H9 (cell line): ENCODE results near the gene SHISA9. TPM values are rescaled to one million over a fixed set of nuclear protein-coding genes. Genes with fewer than 3 reads are reported as not detected.
A peak's percentile ranks its signal among the peaks of the same experiment; 100 is the strongest.

Experiments used
- DNase-seq: peaks from one replicate; pipeline ENCODE4 v3.0.0-alpha.2; 2017
- H2AFZ ChIP-seq: one replicate; pipeline ENCODE4 v1.6.1; 2013; ENCODE audit warnings: mild to moderate bottlenecking, low read length, control low read depth, moderate library complexity
- H2AK5ac ChIP-seq: 2 replicates; pipeline ENCODE4 v1.6.1; 2013; ENCODE audit warnings: low read length, control low read depth, mixed read lengths; ENCODE audit not compliant: insufficient read length
- H2BK120ac ChIP-seq: one replicate; pipeline ENCODE4 v1.6.1; 2013; ENCODE audit warnings: low read depth, mild to moderate bottlenecking, low read length, control low read depth, inconsistent platforms; ENCODE audit not compliant: poor library complexity, severe bottlenecking
- H2BK12ac ChIP-seq: 2 replicates; pipeline ENCODE4 v1.6.1; 2013; ENCODE audit warnings: low read length, control low read depth, mixed read lengths, low read depth; ENCODE audit not compliant: insufficient read length
- H2BK15ac ChIP-seq: 2 replicates; pipeline ENCODE4 v1.6.1; 2013; ENCODE audit warnings: low read depth, low read length, control low read depth
- H2BK20ac ChIP-seq: one replicate; pipeline ENCODE4 v1.6.1; 2013; ENCODE audit warnings: low read depth, mild to moderate bottlenecking, low read length, control low read depth, inconsistent platforms; ENCODE audit not compliant: poor library complexity, severe bottlenecking
- H2BK5ac ChIP-seq: 2 replicates; pipeline ENCODE4 v1.6.1; 2013; ENCODE audit warnings: low read length, control low read depth, mixed read lengths; ENCODE audit not compliant: insufficient read length
- H3K14ac ChIP-seq: 2 replicates; pipeline ENCODE4 v1.6.1; 2013; ENCODE audit warnings: low read length, control low read depth; ENCODE audit not compliant: insufficient read depth
- H3K18ac ChIP-seq: 2 replicates; pipeline ENCODE4 v1.6.1; 2013; ENCODE audit warnings: low read depth, mild to moderate bottlenecking, mixed read lengths, low read length, control low read depth; ENCODE audit not compliant: insufficient read length
- H3K23ac ChIP-seq: 2 replicates; pipeline ENCODE4 v1.6.1; 2013; ENCODE audit warnings: low read length, control low read depth, mixed read lengths, low read depth; ENCODE audit not compliant: insufficient read length
- H3K23me2 ChIP-seq: 2 replicates; pipeline ENCODE4 v1.6.1; 2013; ENCODE audit warnings: low read depth, mild to moderate bottlenecking, mixed read lengths, low read length, control low read depth; ENCODE audit not compliant: insufficient read length, poor library complexity, severe bottlenecking
- H3K27ac ChIP-seq: 2 replicates; pipeline ENCODE4 v1.5.1; 2013; ENCODE audit warnings: low read length, control low read depth, mixed read lengths, low read depth; ENCODE audit not compliant: insufficient read length
- H3K27me3 ChIP-seq: 2 replicates; pipeline ENCODE4 v1.6.1; 2013; ENCODE audit warnings: low read length, control low read depth, inconsistent platforms; ENCODE audit not compliant: insufficient read depth
- H3K4ac ChIP-seq: 2 replicates; pipeline ENCODE4 v1.6.1; 2013; ENCODE audit warnings: low read depth, mild to moderate bottlenecking, control low read depth, inconsistent platforms, low read length, moderate library complexity
- H3K4me1 ChIP-seq: 2 replicates; pipeline ENCODE4 v1.6.1; 2013; ENCODE audit warnings: low read length, control low read depth, inconsistent platforms; ENCODE audit not compliant: insufficient read depth
- H3K4me2 ChIP-seq: 2 replicates; pipeline ENCODE4 v1.6.1; 2013; ENCODE audit warnings: low read length, control low read depth, mixed read lengths; ENCODE audit not compliant: insufficient read length, insufficient read depth
- H3K56ac ChIP-seq: 2 replicates; pipeline ENCODE4 v1.6.1; 2013; ENCODE audit warnings: low read depth, mild to moderate bottlenecking, mixed read lengths, low read length, control low read depth; ENCODE audit not compliant: insufficient read length
- H3K79me1 ChIP-seq: 2 replicates; pipeline ENCODE4 v1.6.1; 2013; ENCODE audit warnings: low read depth, mild to moderate bottlenecking, moderate library complexity, low read length, control low read depth, inconsistent platforms; ENCODE audit not compliant: insufficient read depth, poor library complexity, severe bottlenecking
- H3K79me2 ChIP-seq: 2 replicates; pipeline ENCODE4 v1.6.1; 2013; ENCODE audit warnings: low read length, control low read depth, inconsistent platforms; ENCODE audit not compliant: insufficient read depth
- H3K9ac ChIP-seq: 2 replicates; pipeline ENCODE4 v1.6.1; 2013; ENCODE audit warnings: low read length, control low read depth, mixed read lengths; ENCODE audit not compliant: insufficient read length; ENCODE audit errors: extremely low read depth
- H3K9me3 ChIP-seq: one replicate; pipeline ENCODE4 v1.6.1; 2013; ENCODE audit warnings: low read depth, low read length, inconsistent platforms; ENCODE audit not compliant: control insufficient read depth
- H3T11ph ChIP-seq: one replicate; pipeline ENCODE4 v1.6.1; 2013; ENCODE audit warnings: mild to moderate bottlenecking, low read length, control low read depth, inconsistent platforms
- H4K20me1 ChIP-seq: one replicate; pipeline ENCODE4 v1.6.1; 2013; ENCODE audit not compliant: control insufficient read depth, insufficient read length, insufficient read depth
- H4K5ac ChIP-seq: 2 replicates; pipeline ENCODE4 v1.6.1; 2013; ENCODE audit warnings: low read depth, mild to moderate bottlenecking, mixed read lengths, low read length, control low read depth; ENCODE audit not compliant: insufficient read length
- H4K8ac ChIP-seq: replicated peaks from 2 replicates; pipeline ENCODE4 v1.6.1; 2013; ENCODE audit warnings: low read length, control low read depth, mixed read lengths, low read depth; ENCODE audit not compliant: insufficient read length
- H4K91ac ChIP-seq: 2 replicates; pipeline ENCODE4 v1.6.1; 2013; ENCODE audit warnings: low read depth, mild to moderate bottlenecking, moderate library complexity, mixed read lengths, low read length, control low read depth; ENCODE audit not compliant: insufficient read length
- H3K27ac Mint-ChIP-seq, 3 experiments: 2 replicates in 2 of 3; 3 replicates in 1 of 3; pipeline ENCODE4 v1.8.0; 2020 to 2021; ENCODE audit warnings: mixed read lengths in 3 of 3, mild to moderate bottlenecking in 1 of 3, moderate library complexity in 1 of 3
- H3K27me3 Mint-ChIP-seq: 2 replicates; pipeline ENCODE4 v1.8.0; 2021; ENCODE audit warnings: low read depth, mild to moderate bottlenecking, moderate library complexity, mixed read lengths
- H3K36me3 Mint-ChIP-seq, 3 experiments: 2 replicates in 2 of 3; 3 replicates in 1 of 3; pipeline ENCODE4 v1.8.0; 2020 to 2021; ENCODE audit warnings: low read depth in 3 of 3, mixed read lengths in 3 of 3; ENCODE audit not compliant: insufficient read depth in 1 of 3
- H3K4me1 Mint-ChIP-seq, 2 experiments: 2 replicates each; pipeline ENCODE4 v1.8.0; 2020; ENCODE audit warnings: mixed read lengths in 2 of 2
- H3K4me3 Mint-ChIP-seq, 2 experiments: 2 replicates in 1 of 2; 3 replicates in 1 of 2; pipeline ENCODE4 v1.8.0; 2020 to 2021; ENCODE audit warnings: mild to moderate bottlenecking in 2 of 2, mixed read lengths in 2 of 2, moderate library complexity in 1 of 2
- H3K9me3 Mint-ChIP-seq, 2 experiments: 2 replicates in 1 of 2; 3 replicates in 1 of 2; pipeline ENCODE4 v1.8.0; 2020; ENCODE audit warnings: mild to moderate bottlenecking in 2 of 2, mixed read lengths in 2 of 2, moderate library complexity in 1 of 2
- CTCF ChIP-seq: fragments of 200-600 bp; sonication (generic); conservative IDR thresholded peaks from 3 replicates; pipeline ENCODE4 v1.8.0; 2021; ENCODE audit warnings: antibody characterized with exemption, mild to moderate bottlenecking
- WGBS: extraction: QIAGEN DNeasy Blood & Tissue Kit; methylation state at CpG from one replicate; pipeline ENCODE4 v1.1.7; 2013; ENCODE audit warnings: missing lambda C conversion rate, low lambda C conversion rate, mixed read lengths; ENCODE audit not compliant: insufficient read length; ENCODE audit errors: extremely low coverage; 5-methylcytosine and 5-hydroxymethylcytosine counted together
- total RNA-seq: library from RNA; stranded (reverse); gene quantifications from 2 replicates; pipeline ENCODE4 v1.2.1, GENCODE V29; 2021

SHISA9 gene
- total RNA-seq, 1 experiment from 2014 or later = 7.0 TPM

GRCh38 chr16:13060932-13061331, 159.5 kb downstream of the SHISA9 start:
- peaks cover 0 to 2% (median 0%) of the 10 kb centered on the region in 3 experiments; a peak in 4 of 7 replicates for H3K36me3 Mint-ChIP-seq

More at GRCh38 chr16:13060932-13061331, 159.5 kb downstream of the SHISA9 start:
- no peak overlapping the region for H2BK15ac ChIP-seq
- TF ChIP-seq CTCF = no peak
- no peaks in the 10 kb centered on the region for H3K23me2 ChIP-seq
- H3K79me2 ChIP-seq = no peaks in the 10 kb centered on the region
- H3K79me1 ChIP-seq = no peaks in the 10 kb centered on the region
- H3K4me1 Mint-ChIP-seq = peaks cover 15 to 27% of the 10 kb centered on the region in 2 experiments
- no peak overlapping the region for H3K9ac ChIP-seq
- H3K27ac ChIP-seq = no peak overlapping the region
- H3K9me3 ChIP-seq = no peaks in the 10 kb centered on the region
- H3K14ac ChIP-seq = no peak overlapping the region
- no peak overlapping the region for H3K56ac ChIP-seq
- H3K27me3 ChIP-seq = no peaks in the 10 kb centered on the region
- no peaks in the 10 kb centered on the region for H3K27me3 Mint-ChIP-seq
- H4K8ac ChIP-seq = no peak overlapping the region
- peaks cover 4% of the 10 kb centered on the region; the same call in 1 of the 2 replicates for H3K4me1 ChIP-seq
- no peak overlapping the region for H4K5ac ChIP-seq
- H2AFZ ChIP-seq = no peak overlapping the region
- no peak overlapping the region for H2BK12ac ChIP-seq
- H3K23ac ChIP-seq = no peak overlapping the region
- H3K4ac ChIP-seq = no peak overlapping the region
- no peak overlapping the region for H2BK20ac ChIP-seq
- WGBS = no CpG with 5 or more reads among the region's 13 CpGs
- no peak overlapping the region for H3K4me3 Mint-ChIP-seq
- H3K4me2 ChIP-seq = no peak overlapping the region
- H2BK5ac ChIP-seq = no peak overlapping the region
- no peak for DNase-seq
- no peak overlapping the region for H3T11ph ChIP-seq
- H4K20me1 ChIP-seq = no peaks in the 10 kb centered on the region
- H3K9me3 Mint-ChIP-seq = peaks cover 3 to 4% of the 10 kb centered on the region in 2 experiments; a peak in 3 of 5 replicates
- no peak overlapping the region for H4K91ac ChIP-seq
- H3K27ac Mint-ChIP-seq = peak overlapping the region in 2 of 3 experiments; percentile 27 to 81; a peak in 3 of 7 replicates
- H2AK5ac ChIP-seq = no peak overlapping the region
- no peak overlapping the region for H2BK120ac ChIP-seq
- H3K18ac ChIP-seq = no peak overlapping the region
